Parathyroid adenoma (tissue), 2 donors: ENCODE data around the gene SH2D7.

Experiments
- H2AFZ ChIP-seq: fragments of 300-600 bp; sonication (generic); one replicate; pipeline ENCODE4 v1.7.0; 2017; ENCODE audit warnings: antibody characterized with exemption, mild to moderate bottlenecking
- H3K27ac ChIP-seq: fragments of 300-600 bp; sonication (generic); one replicate; pipeline ENCODE4 v1.7.0; 2017
- H3K27me3 ChIP-seq: fragments of 300-600 bp; sonication (generic); one replicate; pipeline ENCODE4 v1.7.0; 2017; ENCODE audit warnings: low read length; ENCODE audit not compliant: control insufficient read depth, insufficient read depth
- H3K36me3 ChIP-seq: fragments of 300-600 bp; sonication (generic); one replicate; pipeline ENCODE4 v1.7.0; 2017; ENCODE audit warnings: low read length; ENCODE audit not compliant: control insufficient read depth, insufficient read depth
- H3K4me1 ChIP-seq: fragments of 300-600 bp; sonication (generic); one replicate; pipeline ENCODE4 v1.7.0; 2017; ENCODE audit warnings: control low read depth
- H3K4me2 ChIP-seq: fragments of 300-600 bp; sonication (generic); one replicate; pipeline ENCODE4 v1.7.0; 2017; ENCODE audit warnings: low read length
- H3K4me3 ChIP-seq: fragments of 300-600 bp; sonication (generic); one replicate; pipeline ENCODE4 v1.7.0; 2017; ENCODE audit warnings: low read depth, low read length
- H3K79me2 ChIP-seq: fragments of 300-600 bp; sonication (generic); one replicate; pipeline ENCODE4 v1.7.0; 2017; ENCODE audit warnings: control low read depth
- H3K9ac ChIP-seq: fragments of 300-600 bp; sonication (generic); one replicate; pipeline ENCODE4 v1.7.0; 2017; ENCODE audit warnings: mild to moderate bottlenecking
- H3K9me3 ChIP-seq: fragments of 300-600 bp; sonication (generic); one replicate; pipeline ENCODE4 v1.7.0; 2017; ENCODE audit warnings: low read length; ENCODE audit not compliant: control insufficient read depth
- CTCF ChIP-seq: fragments of 300-600 bp; sonication (generic); IDR thresholded peaks from one replicate; pipeline ENCODE4 v1.7.0; 2017; ENCODE audit warnings: antibody characterized with exemption, mild to moderate bottlenecking
- donor health status: primary hyperparathyroidism.

SH2D7 gene

GRCh38 chr15:78076231-78077052 is 15.9 kb upstream of the SH2D7 start:
- H3K4me1 ChIP-seq: peaks cover 7% of the 10 kb centered on the region
- peak overlapping the region; percentile 74 for H3K4me2 ChIP-seq
- H2AFZ ChIP-seq: peak overlapping the region; percentile 75
- TF ChIP-seq CTCF: no peak
- no peaks in the 10 kb centered on the region for H3K36me3 ChIP-seq
- H3K9me3 ChIP-seq: no peaks in the 10 kb centered on the region
- H3K27me3 ChIP-seq: no peaks in the 10 kb centered on the region
- H3K27ac ChIP-seq: peak overlapping the region; percentile 71
- peaks cover 2% of the 10 kb centered on the region for H3K79me2 ChIP-seq
- peak overlapping the region; percentile 60 for H3K4me3 ChIP-seq
- no peak overlapping the region for H3K9ac ChIP-seq

GRCh38 chr15:78077053-78077870 is 15.1 kb upstream of the SH2D7 start, which contains the start of gene TBC1D2B:
Gene TBC1D2B, minus strand, starts transcription at chr15:78077711. Its CDS starts 59 bp downstream, at chr15:78077652.
- peak within 1 kb of the TSS; percentile 81 for H3K4me2 ChIP-seq
- H3K27me3 ChIP-seq: no peaks in the 10 kb centered on the region
- H2AFZ ChIP-seq: peak within 1 kb of the TSS; percentile 80
- peak within 1 kb of the TSS; percentile 60 for H3K4me3 ChIP-seq
- H3K9ac ChIP-seq: no peak within 1 kb of the TSS
- H3K9me3 ChIP-seq: no peaks in the 10 kb centered on the region
- peak within 1 kb of the TSS; percentile 71 for H3K27ac ChIP-seq
- H3K36me3 ChIP-seq: no peaks in the 10 kb centered on the region
- peaks cover 2% of the 10 kb centered on the region for H3K79me2 ChIP-seq
- H3K4me1 ChIP-seq: peaks cover 5% of the 10 kb centered on the region
- no peak for TF ChIP-seq CTCF

- Histone ChIP-seq H2AFZ (peak overlapping the region; percentile 80), H3K4me2 (peak overlapping the region; percentile 81), H3K36me3 (no peaks in the 10 kb centered on the region), H3K27ac (peak overlapping the region; percentile 49), H3K79me2 (peaks cover 2% of the 10 kb centered on the region), H3K9me3 (no peaks in the 10 kb centered on the region), H3K4me3 (peak overlapping the region; percentile 47), H3K4me1 (peaks cover 4% of the 10 kb centered on the region), H3K9ac (no peak overlapping the region), H3K27me3 (no peaks in the 10 kb centered on the region)
- TF ChIP-seq CTCF: no peak
These were observed 14.5 kb upstream of the SH2D7 start for GRCh38 chr15:78077871-78078210.

GRCh38 chr15:78079298-78080087 is 12.9 kb upstream of the SH2D7 start:
- no peak overlapping the region for H3K27ac ChIP-seq
- H3K9ac ChIP-seq: no peak overlapping the region
- no peak for TF ChIP-seq CTCF
- H3K9me3 ChIP-seq: no peaks in the 10 kb centered on the region
- peaks cover under 1% of the 10 kb centered on the region for H3K79me2 ChIP-seq
- H3K4me1 ChIP-seq: peaks cover 4% of the 10 kb centered on the region
- H3K27me3 ChIP-seq: no peaks in the 10 kb centered on the region
- H3K36me3 ChIP-seq: no peaks in the 10 kb centered on the region
- no peak overlapping the region for H3K4me3 ChIP-seq
- H2AFZ ChIP-seq: no peak overlapping the region
- H3K4me2 ChIP-seq: no peak overlapping the region
